ENCODE measurements around the gene PALLD. TPM values are rescaled to one million over a fixed set of nuclear protein-coding genes. Genes with fewer than 3 reads are reported as not detected.
A peak's percentile ranks its signal among the peaks of the same experiment; 100 is the strongest.

PALLD gene
- total RNA-seq, 4 donors from 2014 or later, result 60.2 to 437 (median 118) TPM

DNA sequence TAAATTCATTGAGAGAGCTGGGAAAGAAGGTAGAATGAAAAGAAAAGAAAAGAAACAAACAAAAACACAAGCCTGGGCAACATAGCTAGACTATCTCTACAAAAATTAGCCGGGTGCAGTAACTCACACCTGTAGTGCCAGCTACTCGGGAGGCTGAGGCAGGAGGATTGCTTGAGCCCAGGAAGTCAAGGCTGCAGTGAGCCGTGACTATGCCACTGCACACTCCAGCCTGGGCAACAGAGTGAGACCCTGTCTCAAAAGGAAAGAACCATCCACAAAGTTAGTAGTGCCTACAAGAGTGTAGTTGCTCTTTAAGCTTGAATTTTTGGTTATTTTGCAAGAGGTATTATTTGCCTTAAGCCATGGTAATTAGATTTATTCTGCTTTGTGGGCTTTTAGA, 355.5 kb downstream of the PALLD start:
- intact Hi-C loops (cut with DNase I), result no loop called here
- no peaks in the 10 kb centered on the region for H3K9me3 ChIP-seq
- no peaks in the 10 kb centered on the region for H3K27me3 ChIP-seq
- TF ChIP-seq, protein P1, sequence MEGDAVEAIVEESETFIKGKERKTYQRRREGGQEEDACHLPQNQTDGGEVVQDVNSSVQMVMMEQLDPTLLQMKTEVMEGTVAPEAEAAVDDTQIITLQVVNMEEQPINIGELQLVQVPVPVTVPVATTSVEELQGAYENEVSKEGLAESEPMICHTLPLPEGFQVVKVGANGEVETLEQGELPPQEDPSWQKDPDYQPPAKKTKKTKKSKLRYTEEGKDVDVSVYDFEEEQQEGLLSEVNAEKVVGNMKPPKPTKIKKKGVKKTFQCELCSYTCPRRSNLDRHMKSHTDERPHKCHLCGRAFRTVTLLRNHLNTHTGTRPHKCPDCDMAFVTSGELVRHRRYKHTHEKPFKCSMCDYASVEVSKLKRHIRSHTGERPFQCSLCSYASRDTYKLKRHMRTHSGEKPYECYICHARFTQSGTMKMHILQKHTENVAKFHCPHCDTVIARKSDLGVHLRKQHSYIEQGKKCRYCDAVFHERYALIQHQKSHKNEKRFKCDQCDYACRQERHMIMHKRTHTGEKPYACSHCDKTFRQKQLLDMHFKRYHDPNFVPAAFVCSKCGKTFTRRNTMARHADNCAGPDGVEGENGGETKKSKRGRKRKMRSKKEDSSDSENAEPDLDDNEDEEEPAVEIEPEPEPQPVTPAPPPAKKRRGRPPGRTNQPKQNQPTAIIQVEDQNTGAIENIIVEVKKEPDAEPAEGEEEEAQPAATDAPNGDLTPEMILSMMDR (IDR thresholded peaks at IDR 0.05), result no peak
- TF ChIP-seq POLR2A (IDR thresholded peaks at IDR 0.05), result no peak
- no peak overlapping the region for H3K4me3 ChIP-seq
- H3K36me3 ChIP-seq, result peaks cover 0 to 28% (median 0%) of the 10 kb centered on the region in 3 donors
- DNase-seq, result no peak
- H3K27ac ChIP-seq, result peak overlapping the region in 3 of 4 donors; percentile 7 to 76 (median 71)
- whole genome bisulfite sequencing, 2 donors, result 80% methylated on average over 3 of the region's 3 CpGs
- peaks cover 0 to 80% (median 24%) of the 10 kb centered on the region in 3 donors for H3K4me1 ChIP-seq

DNA sequence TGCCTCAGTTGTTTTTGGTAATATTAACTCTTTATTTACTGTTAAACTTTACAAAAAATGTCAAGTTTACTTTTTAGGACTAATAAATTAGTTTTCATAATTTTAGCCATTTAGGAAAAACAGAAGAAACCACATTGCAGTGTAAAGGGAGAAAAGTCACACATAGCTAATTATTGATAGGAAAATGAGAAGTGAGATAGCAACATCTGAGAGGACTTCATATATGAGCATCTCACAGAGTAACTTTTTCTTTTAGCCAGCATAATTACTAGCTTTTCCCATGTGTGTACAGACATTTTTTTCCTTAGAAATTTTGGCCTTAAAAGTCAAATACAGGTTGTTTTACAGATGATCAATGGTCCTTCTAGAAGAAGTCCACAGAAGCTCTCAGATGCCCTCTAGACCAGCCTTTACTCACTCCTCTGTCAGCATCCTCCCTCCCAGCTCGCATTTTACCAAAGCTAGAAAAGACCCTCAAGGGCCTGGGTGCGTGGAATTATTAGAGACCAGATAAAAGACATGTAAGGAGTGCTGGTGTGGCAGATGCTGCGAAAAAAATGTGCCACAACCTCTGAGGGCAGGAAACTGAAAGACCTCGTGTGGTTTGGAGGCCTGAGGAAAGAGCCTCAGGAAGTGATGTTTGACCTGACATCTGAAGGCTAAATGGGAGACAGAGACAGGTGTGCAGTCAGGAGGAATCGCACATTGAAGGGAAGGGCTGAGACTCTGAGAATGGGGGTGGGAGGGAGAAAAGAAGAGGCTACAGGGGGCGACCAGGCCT, 356.3 kb downstream of the PALLD start:
- Histone ChIP-seq H3K4me1 (peaks cover 0 to 79% (median 24%) of the 10 kb centered on the region in 3 donors), H3K4me3 (no peak overlapping the region), H3K27ac (peak overlapping the region in 3 of 4 donors; percentile 71 to 78 (median 76)), H3K36me3 (peaks cover 0 to 28% (median 0%) of the 10 kb centered on the region in 3 donors), H3K27me3 (no peaks in the 10 kb centered on the region), H3K9me3 (no peaks in the 10 kb centered on the region)
- no peak for TF ChIP-seq POLR2A (IDR thresholded peaks at IDR 0.05)
- TF ChIP-seq, protein P1 (IDR thresholded peaks at IDR 0.05), result no peak
- 64 to 71% methylated on average over 6 of the region's 6 CpGs for WGBS, 2 donors
- intact Hi-C loops (cut with DNase I), result no loop called here
- DNase-seq, result no peak

DNA sequence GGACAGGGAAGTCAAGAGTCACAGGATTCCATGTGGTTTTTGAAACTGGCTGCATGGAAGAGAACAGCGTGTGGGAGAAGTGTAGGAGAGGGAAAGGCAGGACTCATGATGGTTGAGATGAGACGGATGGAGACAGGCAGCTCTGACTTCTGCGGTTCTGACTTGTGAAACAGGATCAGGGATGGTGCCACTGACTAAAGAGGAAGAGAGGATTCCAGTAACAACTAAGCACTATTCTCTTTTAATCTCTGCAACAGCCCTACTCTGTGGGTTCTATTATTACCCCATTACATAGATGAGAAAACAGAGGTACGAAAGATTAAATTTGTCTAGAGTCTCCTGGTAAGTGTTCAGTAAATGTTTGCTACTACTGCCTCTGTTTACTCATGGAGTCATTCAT, 356.9 kb downstream of the PALLD start:
- Histone ChIP-seq H3K4me3 (no peak overlapping the region), H3K9me3 (no peaks in the 10 kb centered on the region), H3K4me1 (peaks cover 0 to 79% (median 19%) of the 10 kb centered on the region in 3 donors), H3K27ac (peak overlapping the region in 3 of 4 donors; percentile 71 to 78 (median 76)), H3K36me3 (peaks cover 0 to 28% (median 0%) of the 10 kb centered on the region in 3 donors), H3K27me3 (no peaks in the 10 kb centered on the region)
- no peak for DNase-seq
- WGBS, 2 donors, result 77 to 82% methylated on average over 4 of the region's 4 CpGs
- TF ChIP-seq, protein P1 (IDR thresholded peaks at IDR 0.05), result no peak
- TF ChIP-seq POLR2A (IDR thresholded peaks at IDR 0.05), result no peak
- intact Hi-C loops (cut with DNase I), result no loop called here

DNA sequence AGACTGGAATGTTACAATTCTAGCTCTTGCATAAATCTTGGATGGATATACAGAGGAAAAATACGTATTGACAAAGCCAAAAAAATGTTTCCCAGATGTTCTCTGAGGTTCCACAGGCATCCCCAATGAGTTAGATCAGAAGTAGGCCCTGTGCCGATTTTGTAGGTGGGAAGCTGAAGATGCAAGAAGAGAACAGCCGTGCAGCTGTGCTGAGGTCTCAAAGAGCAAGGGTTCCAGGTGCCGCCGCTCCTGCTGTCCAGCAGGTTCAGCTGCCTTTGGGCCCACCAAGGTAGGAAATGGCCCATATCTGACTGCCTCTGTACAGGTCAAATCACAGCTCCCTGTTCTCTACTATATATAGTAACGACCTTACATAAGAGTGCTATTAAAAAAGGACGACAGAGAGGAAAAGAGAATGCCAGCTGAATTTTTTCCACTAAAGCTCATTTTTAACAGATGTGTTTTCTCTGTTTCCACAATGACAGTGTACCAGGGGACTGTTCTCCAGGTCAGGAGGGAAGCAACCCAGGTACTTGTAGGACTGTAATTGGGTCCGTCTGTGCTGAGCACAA, 357.6 kb downstream of the PALLD start:
- H3K27ac ChIP-seq, result peak overlapping the region in 3 of 4 donors; percentile 71 to 78 (median 76)
- peaks cover 0 to 28% (median 0%) of the 10 kb centered on the region in 3 donors for H3K36me3 ChIP-seq
- no peak for DNase-seq
- no peak overlapping the region for H3K4me3 ChIP-seq
- intact Hi-C loops (cut with DNase I), result no loop called here
- H3K4me1 ChIP-seq, result peaks cover 0 to 79% (median 12%) of the 10 kb centered on the region in 3 donors
- no peaks in the 10 kb centered on the region for H3K9me3 ChIP-seq
- 58 to 75% methylated on average over 8 of the region's 8 CpGs for WGBS, 2 donors
- no peaks in the 10 kb centered on the region for H3K27me3 ChIP-seq
- TF ChIP-seq POLR2A (IDR thresholded peaks at IDR 0.05), result no peak
- TF ChIP-seq, protein P1 (IDR thresholded peaks at IDR 0.05), result no peak

DNA sequence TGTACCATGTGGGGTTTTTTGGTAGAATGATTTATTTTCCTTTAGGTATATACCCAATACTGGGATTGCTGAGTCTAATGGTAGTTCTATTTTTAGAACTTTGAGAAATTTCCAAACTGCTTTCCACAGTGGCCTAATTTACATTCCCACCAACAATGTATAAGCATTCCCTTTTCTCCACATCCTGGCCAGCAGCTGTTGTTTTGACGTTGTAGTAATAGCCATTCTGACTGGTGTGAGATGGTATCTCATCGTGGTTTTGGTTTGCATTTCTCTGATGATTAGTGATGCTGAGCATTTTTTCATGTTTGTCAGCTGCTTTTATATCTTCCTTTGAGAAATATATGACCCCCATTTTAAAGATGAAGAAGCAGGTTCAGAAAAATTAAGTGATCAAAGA, 359.5 kb downstream of the PALLD start:
- WGBS, 2 donors, result 50% methylated on average over 2 of the region's 2 CpGs
- peak overlapping the region in 3 of 4 donors; percentile 70 to 76 (median 71) for H3K27ac ChIP-seq
- peaks cover 0 to 28% (median 0%) of the 10 kb centered on the region in 3 donors for H3K36me3 ChIP-seq
- no peaks in the 10 kb centered on the region for H3K9me3 ChIP-seq
- TF ChIP-seq POLR2A (IDR thresholded peaks at IDR 0.05), result no peak
- TF ChIP-seq, protein P1 (IDR thresholded peaks at IDR 0.05), result no peak
- DNase-seq, result no peak
- peaks cover 0 to 77% (median 5%) of the 10 kb centered on the region in 3 donors for H3K4me1 ChIP-seq
- no peaks in the 10 kb centered on the region for H3K27me3 ChIP-seq
- intact Hi-C loops (cut with DNase I), result no loop called here
- no peak overlapping the region for H3K4me3 ChIP-seq

All from esophagus squamous epithelium (tissue), 5 donors.